GM18502 (cell line): ENCODE measurements around the gene ZNF780B.

Source experiments
- ATAC-seq: cut with Tn5 transposase; IDR thresholded peaks from one replicate; pipeline ENCODE4 v1.9.1; 2021; ENCODE audit warnings: mild to moderate bottlenecking; ENCODE audit not compliant: unreplicated experiment, poor library complexity

ZNF780B gene

DNA sequence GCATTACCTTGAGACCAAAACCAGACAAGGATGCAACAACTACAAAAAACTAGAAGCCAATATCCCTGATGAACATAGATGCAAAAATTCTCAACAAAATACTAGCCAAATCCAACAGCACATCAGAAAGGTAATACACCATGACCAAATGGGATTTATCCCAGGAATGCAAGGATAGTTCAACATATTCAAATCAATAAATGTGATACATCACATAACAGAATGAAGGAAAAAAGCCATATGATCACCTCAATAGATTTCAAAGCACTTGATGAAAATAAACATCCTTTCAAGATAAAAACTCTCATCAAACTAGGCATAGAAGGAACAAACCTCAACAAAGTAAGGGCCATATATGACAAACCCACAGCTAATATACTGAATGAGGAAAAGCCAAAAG lies 69.4 kb downstream of the ZNF780B start:
- no peak for ATAC-seq

GRCh38 chr19:39983695-39984300 lies 72.2 kb downstream of the ZNF780B start:
- no peak for ATAC-seq

DNA sequence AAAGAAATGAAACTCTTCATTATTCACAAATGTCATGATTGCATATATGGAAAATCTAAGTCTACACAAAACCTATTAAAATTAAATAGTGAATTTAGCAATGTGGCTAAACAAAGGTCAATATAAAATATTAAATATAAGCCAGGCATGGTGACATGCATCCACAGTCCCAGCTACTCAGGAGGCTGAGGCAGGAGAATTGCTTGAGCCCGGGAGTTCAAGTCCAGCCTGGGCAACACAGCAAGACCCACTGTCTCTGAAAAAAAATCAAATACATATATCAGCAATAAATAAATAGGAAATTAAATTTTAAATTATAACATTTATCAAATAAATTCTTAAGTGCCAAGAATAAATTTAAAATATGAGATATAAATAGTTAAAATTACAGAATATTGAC lies 73.1 kb downstream of the ZNF780B start:
- no peak for ATAC-seq
